Peyer's patch (tissue), 4 donors: ENCODE measurements around the gene LILRA5.

Experiments
- CTCF ChIP-seq, 6 experiments: fragments of 450-650 bp in 4 of 6; fragments of 200-600 bp in 2 of 6; sonication (generic) in 1 of 6; IDR thresholded peaks; one replicate each; pipeline ENCODE4 v1.5.1; 2017 to 2019; ENCODE audit warnings: antibody characterized with exemption in 6 of 6, mild to moderate bottlenecking in 3 of 6, moderate library complexity in 1 of 6
- POLR2A ChIP-seq, 2 donors: fragments of 450-650 bp; IDR thresholded peaks; one replicate each; pipeline ENCODE4 v1.5.1; 2017; ENCODE audit warnings: antibody characterized with exemption in 2 of 2, mild to moderate bottlenecking in 2 of 2, moderate library complexity in 2 of 2

GRCh38 chr19:54332149-54332548 lies 19.2 kb upstream of the LILRA5 start:
- TF ChIP-seq CTCF (IDR thresholded peaks at IDR 0.05) (no peak), POLR2A (IDR thresholded peaks at IDR 0.05) (no peak)
